Vein endothelial cell (primary cell): Measurements from ENCODE around the gene HOXD3. TPM values are rescaled to one million over a fixed set of nuclear protein-coding genes. Genes with fewer than 3 reads are reported as not detected.

ENCODE experiments used
- small RNA-seq: library from RNA; depleted of rRNA; stranded (forward); fragments of <200 nt; gene quantifications from one replicate; pipeline ENCODE3, GENCODE V24; 2012
- total RNA-seq: library from RNA; depleted of rRNA; stranded (reverse); fragments of >200 nt; gene quantifications from 2 replicates; pipeline ENCODE4 v1.2.3, GENCODE V29; 2012

HOXD3 gene
- total RNA-seq = 13.4 and 18.0 TPM in 2 replicates

GRCh38 chr2:176156807-176157498 is at the start of gene HOXD3:
Gene HOXD3 (plus strand): TSS chr2:176157307. CDS start chr2:176169115, 11,808 bp downstream.

GRCh38 chr2:176115883-176116813 is 41.0 kb upstream of the HOXD3 start, which contains the start of gene HOXD10:
Gene HOXD10 (plus strand): TSS chr2:176116778. CDS start chr2:176116834, 56 bp downstream.

GRCh38 chr2:176122683-176123410 is 34.3 kb upstream of the HOXD3 start, which contains the start of gene HOXD9:
Gene HOXD9 (plus strand): TSS chr2:176122719. CDS start chr2:176122769, 50 bp downstream.

GRCh38 chr2:176128982-176129796 is 27.9 kb upstream of the HOXD3 start, which contains the start of gene HOXD8:
Gene HOXD8 (plus strand): TSS chr2:176129705. CDS start chr2:176130367, 662 bp downstream.

GRCh38 chr2:176151442-176152287 is 5.4 kb upstream of the HOXD3 start, which contains the start of gene HOXD4:
Gene HOXD4 (plus strand): TSS chr2:176151550. CDS start chr2:176151634, 84 bp downstream.

GRCh38 chr2:176187899-176188773 is 31.0 kb downstream of the HOXD3 start, which contains the start of gene HOXD1:
Gene HOXD1 (plus strand): TSS chr2:176188668. CDS start chr2:176188802, 134 bp downstream.

Small RNA genes lying within 50 kb of the gene (small RNA-seq; reads per million reads assigned to genes)
- gene MIR10B = 8,293 reads per million, percentile 100 among the genes with 10 or more reads in this experiment

Other genes with a start within 250 kb of the HOXD3 start
- gene LNPK, start 155.0 kb upstream of the HOXD3 start, total RNA-seq = 14.1 and 27.8 TPM in 2 replicates
- not detected in 2 replicates for gene EVX2, start 73.3 kb upstream of the HOXD3 start, total RNA-seq
- not detected in 2 replicates for gene HOXD13, start 64.6 kb upstream of the HOXD3 start, total RNA-seq
- not detected in 2 replicates for gene HOXD12, start 57.5 kb upstream of the HOXD3 start, total RNA-seq
- not detected in 2 replicates for gene HOXD11, start 50.0 kb upstream of the HOXD3 start, total RNA-seq
- gene HOXD10, start 40.5 kb upstream of the HOXD3 start, total RNA-seq = 2.2 and 2.3 TPM in 2 replicates
- 11.7 and 22.5 TPM in 2 replicates for gene HOXD9, start 34.6 kb upstream of the HOXD3 start, total RNA-seq
- 22.1 and 24.8 TPM in 2 replicates for gene HOXD8, start 27.6 kb upstream of the HOXD3 start, total RNA-seq
- gene HOXD4, start 5.8 kb upstream of the HOXD3 start, total RNA-seq = 7.8 and 9.4 TPM in 2 replicates
- gene HOXD1, start 31.4 kb downstream of the HOXD3 start, total RNA-seq = 16.6 and 26.8 TPM in 2 replicates
- gene MTX2, start 112.1 kb downstream of the HOXD3 start, total RNA-seq = 25.5 and 26.3 TPM in 2 replicates